Cardiac muscle cell (in vitro differentiated cells and primary cell): ENCODE data around the gene CMC2. TPM values are rescaled to one million over a fixed set of nuclear protein-coding genes. Genes with fewer than 3 reads are reported as not detected.

Source experiments
- DNase-seq, 2 donors: peaks; one replicate each; pipeline versions ENCODE4 v3.0.0 to v3.0.0-alpha.2; 2010 to 2017; ENCODE audit warnings: low read depth in 1 of 2, low spot score in 1 of 2
- H3K27ac ChIP-seq: fragments of 200-600 bp; sonication (generic); 2 replicates; pipeline ENCODE4 v1.5.1; 2016
- H3K27me3 ChIP-seq: fragments of 200-600 bp; sonication (generic); 2 replicates; pipeline ENCODE4 v1.6.0; 2016; ENCODE audit warnings: control low read depth
- H3K36me3 ChIP-seq: fragments of 200-600 bp; sonication (generic); 2 replicates; pipeline ENCODE4 v1.5.1; 2016; ENCODE audit warnings: control low read depth
- H3K4me1 ChIP-seq: fragments of 200-600 bp; sonication (generic); 2 replicates; pipeline ENCODE4 v1.8.1; 2017; ENCODE audit warnings: low read depth, mild to moderate bottlenecking, mixed run types
- H3K4me3 ChIP-seq: fragments of 200-600 bp; sonication (generic); 2 replicates; pipeline ENCODE4 v1.5.1; 2016; ENCODE audit warnings: mild to moderate bottlenecking
- H3K9me3 ChIP-seq: fragments of 200-600 bp; sonication (generic); 2 replicates; pipeline ENCODE4 v1.5.1; 2017; ENCODE audit warnings: low read depth, mild to moderate bottlenecking, control low read depth
- CTCF ChIP-seq: IDR thresholded peaks from 2 replicates; pipeline ENCODE4 v1.5.1; 2012; ENCODE audit warnings: low read depth, mild to moderate bottlenecking, low read length
- polyA plus RNA-seq: library from polyadenylated mRNA; unstranded; fragments of >200 nt; fragmentation: Nextera tagmentation; extraction: Ambion mirVana; gene quantifications from 2 replicates; pipeline ENCODE4 v1.2.1, GENCODE V29; 2016
- total RNA-seq: library from RNA; depleted of rRNA; stranded (reverse); fragments of >200 nt; gene quantifications from 2 replicates; pipeline ENCODE4 v1.2.3, GENCODE V29; 2016

The CMC2 gene
- total and polyA plus RNA-seq, 2 experiments from 2014 or later = 61.1 to 138 TPM

- Histone ChIP-seq H3K27me3 (no peaks in the 10 kb centered on the region), H3K27ac (peak overlapping the region; percentile 93), H3K4me3 (no peak overlapping the region), H3K9me3 (no peaks in the 10 kb centered on the region), H3K4me1 (peaks cover 9% of the 10 kb centered on the region), H3K36me3 (no peaks in the 10 kb centered on the region)
- no peak for DNase-seq
- no peak for TF ChIP-seq CTCF
Measured at GRCh38 chr16:80993834-80994233, 12.9 kb downstream of the CMC2 start.

GRCh38 chr16:80993307-80993706 lies 13.4 kb downstream of the CMC2 start:
- peaks cover 11% of the 10 kb centered on the region for H3K4me1 ChIP-seq

GRCh38 chr16:80992676-80993293 lies 13.9 kb downstream of the CMC2 start:
- Histone ChIP-seq H3K4me1 (peaks cover 16% of the 10 kb centered on the region), H3K9me3 (no peaks in the 10 kb centered on the region), H3K27ac (peak overlapping the region; percentile 93), H3K4me3 (no peak overlapping the region), H3K27me3 (no peaks in the 10 kb centered on the region), H3K36me3 (no peaks in the 10 kb centered on the region)
- TF ChIP-seq CTCF = no peak
- DNase-seq = peak in 1 of 2 donors; percentile 5

More at GRCh38 chr16:80993307-80993706, 13.4 kb downstream of the CMC2 start:
- H3K27ac ChIP-seq = peak overlapping the region; percentile 93
- no peaks in the 10 kb centered on the region for H3K9me3 ChIP-seq
- H3K27me3 ChIP-seq = no peaks in the 10 kb centered on the region
- no peak overlapping the region for H3K4me3 ChIP-seq
- H3K36me3 ChIP-seq = no peaks in the 10 kb centered on the region
- peak; percentile 73 to 94 for DNase-seq
- TF ChIP-seq CTCF = no peak

- Histone ChIP-seq H3K4me1 (peaks cover 25% of the 10 kb centered on the region), H3K4me3 (no peak overlapping the region), H3K36me3 (no peaks in the 10 kb centered on the region), H3K27me3 (no peaks in the 10 kb centered on the region), H3K27ac (no peak overlapping the region), H3K9me3 (no peaks in the 10 kb centered on the region)
- DNase-seq = no peak
- TF ChIP-seq CTCF = no peak
Measured at GRCh38 chr16:80991792-80992430, 14.8 kb downstream of the CMC2 start.

DNA sequence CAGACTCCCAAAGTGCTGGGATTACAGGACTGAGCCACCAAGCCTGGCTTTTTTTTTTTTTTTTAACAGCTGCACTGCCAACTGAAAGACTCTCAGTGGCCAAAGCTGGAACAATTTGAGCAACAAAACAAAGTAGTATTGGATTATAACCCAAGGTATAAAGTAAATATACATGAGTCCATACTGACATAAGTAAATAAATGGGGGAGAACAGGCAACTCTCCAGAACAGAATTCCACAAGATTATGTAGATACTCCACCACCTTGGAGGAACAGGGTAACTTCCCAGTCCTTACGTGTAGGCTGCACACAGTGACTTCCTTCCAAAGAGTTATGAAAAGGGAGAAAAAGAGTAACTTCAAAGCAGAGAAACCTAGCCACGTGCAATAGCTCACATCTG lies 15.7 kb downstream of the CMC2 start:
- TF ChIP-seq CTCF = no peak
- Histone ChIP-seq H3K36me3 (no peaks in the 10 kb centered on the region), H3K27ac (no peak overlapping the region), H3K27me3 (no peaks in the 10 kb centered on the region), H3K4me3 (no peak overlapping the region), H3K9me3 (no peaks in the 10 kb centered on the region), H3K4me1 (peaks cover 34% of the 10 kb centered on the region)
- no peak for DNase-seq
